GM12892 (cell line): ENCODE measurements around the gene LRRC2.

Source experiments
- POLR2A ChIP-seq: IDR thresholded peaks from 2 replicates; pipeline ENCODE4 v1.6.1; 2011; ENCODE audit warnings: low read depth, low read length, control low read depth
- POLR2AphosphoS5 ChIP-seq: IDR thresholded peaks from 2 replicates; pipeline ENCODE4 v1.6.1; 2011; ENCODE audit warnings: low read depth, low read length, control low read depth
- TAF1 ChIP-seq: IDR thresholded peaks from 2 replicates; pipeline ENCODE4 v1.6.1; 2011; ENCODE audit warnings: low read depth, mild to moderate bottlenecking, control low read depth, low read length, borderline replicate concordance

DNA sequence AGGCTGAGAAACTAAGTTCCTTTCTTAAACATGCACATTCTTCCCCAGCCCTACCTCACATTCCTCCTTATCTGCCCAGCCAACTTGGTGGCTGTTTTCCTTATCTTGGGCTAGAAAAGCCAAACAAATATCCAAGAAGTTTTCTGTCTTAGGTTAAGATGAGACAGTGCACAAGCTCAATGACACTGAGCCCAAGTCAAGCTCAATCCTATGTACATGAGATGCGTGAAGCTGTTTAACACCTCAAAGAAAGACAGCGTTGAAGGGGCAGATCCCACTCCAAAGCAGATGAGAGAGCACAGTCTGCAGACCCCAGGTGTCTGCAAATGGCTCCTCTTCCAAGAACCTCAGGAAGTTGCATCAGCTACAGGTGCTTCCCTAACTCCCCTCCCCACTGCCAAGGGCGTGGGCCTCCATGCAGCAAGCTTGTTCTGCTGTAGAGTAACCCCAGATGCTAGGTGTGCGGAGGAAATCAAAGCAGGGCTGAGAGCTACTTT lies 16.6 kb downstream of the LRRC2 start:
- TF ChIP-seq POLR2A (no peak), POLR2AphosphoS5 (no peak), TAF1 (no peak)
